Peyer's patch (tissue), 4 donors: ENCODE measurements around the gene WNT9B. TPM values are rescaled to one million over a fixed set of nuclear protein-coding genes. Genes with fewer than 3 reads are reported as not detected.
A peak's percentile ranks its signal among the peaks of the same experiment; 100 is the strongest.

Source experiments
- DNase-seq, 3 donors: peaks; one replicate each; pipeline ENCODE4 v3.0.0-alpha.2; 2017 to 2019
- H3K27ac ChIP-seq, 4 donors: fragments of 200-600 bp; sonication (generic); one replicate each; pipeline ENCODE4 v1.5.1; 2016 to 2019
- H3K27me3 ChIP-seq, 2 donors: fragments of 200-600 bp; sonication (generic); one replicate each; pipeline ENCODE4 v1.5.1; 2019
- H3K36me3 ChIP-seq, 3 donors: fragments of 200-600 bp; sonication (generic); one replicate each; pipeline ENCODE4 v1.5.1; 2016 to 2019
- H3K4me1 ChIP-seq, 4 donors: fragments of 200-600 bp; sonication (generic); one replicate each; pipeline ENCODE4 v1.5.1; 2016 to 2019
- H3K4me3 ChIP-seq, 4 donors: fragments of 200-600 bp; sonication (generic); 1 replicate in 3 of 4; 2 replicates in 1 of 4; pipeline ENCODE4 v1.5.1; 2016 to 2019; ENCODE audit warnings: mild to moderate bottlenecking in 1 of 4
- H3K9me3 ChIP-seq, 4 donors: fragments of 200-600 bp; sonication (generic); one replicate each; pipeline ENCODE4 v1.5.1; 2016 to 2019; ENCODE audit warnings: mild to moderate bottlenecking in 1 of 4
- POLR2A ChIP-seq, 2 donors: fragments of 450-650 bp; IDR thresholded peaks; one replicate each; pipeline ENCODE4 v1.5.1; 2017; ENCODE audit warnings: antibody characterized with exemption in 2 of 2, mild to moderate bottlenecking in 2 of 2, moderate library complexity in 2 of 2
- total RNA-seq, 4 donors: library from RNA; depleted of rRNA; stranded (reverse); fragments of >200 nt; gene quantifications; one replicate each; pipeline ENCODE4 v1.1.0, GENCODE V29; 2016
- TF ChIP-seq, protein P1 (sequence below), 6 experiments: fragments of 450-650 bp in 4 of 6; fragments of 200-600 bp in 2 of 6; sonication (generic) in 1 of 6; IDR thresholded peaks; one replicate each; pipeline ENCODE4 v1.5.1; 2017 to 2019; ENCODE audit warnings: antibody characterized with exemption in 6 of 6, mild to moderate bottlenecking in 3 of 6, moderate library complexity in 1 of 6

Gene WNT9B
- total RNA-seq, 4 donors from 2014 or later, result 0.67 TPM; not detected in 3

DNA sequence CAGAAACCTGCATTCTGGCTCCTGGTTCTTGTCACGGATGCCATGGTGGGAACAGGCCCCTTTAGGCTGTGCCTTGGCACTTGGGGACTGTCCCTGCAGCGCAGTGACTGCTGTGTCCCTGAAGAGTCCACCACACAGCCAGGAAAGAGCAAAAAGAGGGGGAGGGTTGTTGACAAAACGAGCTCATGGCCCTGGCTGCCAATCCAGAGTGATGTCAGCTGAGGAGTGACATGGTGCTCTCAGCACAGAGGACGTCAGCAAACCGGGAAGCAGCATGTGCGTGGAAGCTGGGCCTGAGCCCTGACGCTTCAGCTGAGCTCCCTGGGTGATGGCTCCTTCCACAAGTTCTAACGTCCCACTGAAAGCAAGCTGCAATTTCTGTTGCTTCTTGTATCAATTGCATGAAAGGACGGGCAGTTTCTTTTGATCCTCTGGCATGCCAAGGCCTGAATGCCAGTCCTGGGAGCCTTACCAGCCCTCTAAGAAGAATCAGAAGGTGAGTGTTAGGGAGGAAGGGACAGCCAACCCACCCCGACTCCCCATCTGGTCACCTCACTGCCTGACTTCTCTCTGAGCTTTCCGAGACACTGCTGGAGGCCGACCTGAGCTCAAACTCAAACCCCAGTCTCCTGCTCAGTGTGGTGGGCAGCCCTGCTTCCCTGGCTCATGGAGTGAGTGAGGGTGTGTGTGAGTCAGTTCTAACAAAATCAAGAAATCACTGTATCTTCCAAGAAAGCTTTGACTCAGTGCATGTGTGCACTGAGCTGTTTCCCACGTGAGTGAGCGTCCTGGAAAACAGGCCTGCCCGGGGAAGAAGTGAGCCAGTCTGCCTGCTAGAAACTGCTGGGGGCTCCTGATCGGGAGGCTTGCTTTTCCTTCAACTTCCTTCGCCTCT lies 18.2 kb upstream of the WNT9B start:
- no peaks in the 10 kb centered on the region for H3K9me3 ChIP-seq
- H3K4me3 ChIP-seq, result no peak overlapping the region
- no peak for DNase-seq
- no peak overlapping the region for H3K27ac ChIP-seq
- TF ChIP-seq, protein P1, sequence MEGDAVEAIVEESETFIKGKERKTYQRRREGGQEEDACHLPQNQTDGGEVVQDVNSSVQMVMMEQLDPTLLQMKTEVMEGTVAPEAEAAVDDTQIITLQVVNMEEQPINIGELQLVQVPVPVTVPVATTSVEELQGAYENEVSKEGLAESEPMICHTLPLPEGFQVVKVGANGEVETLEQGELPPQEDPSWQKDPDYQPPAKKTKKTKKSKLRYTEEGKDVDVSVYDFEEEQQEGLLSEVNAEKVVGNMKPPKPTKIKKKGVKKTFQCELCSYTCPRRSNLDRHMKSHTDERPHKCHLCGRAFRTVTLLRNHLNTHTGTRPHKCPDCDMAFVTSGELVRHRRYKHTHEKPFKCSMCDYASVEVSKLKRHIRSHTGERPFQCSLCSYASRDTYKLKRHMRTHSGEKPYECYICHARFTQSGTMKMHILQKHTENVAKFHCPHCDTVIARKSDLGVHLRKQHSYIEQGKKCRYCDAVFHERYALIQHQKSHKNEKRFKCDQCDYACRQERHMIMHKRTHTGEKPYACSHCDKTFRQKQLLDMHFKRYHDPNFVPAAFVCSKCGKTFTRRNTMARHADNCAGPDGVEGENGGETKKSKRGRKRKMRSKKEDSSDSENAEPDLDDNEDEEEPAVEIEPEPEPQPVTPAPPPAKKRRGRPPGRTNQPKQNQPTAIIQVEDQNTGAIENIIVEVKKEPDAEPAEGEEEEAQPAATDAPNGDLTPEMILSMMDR (IDR thresholded peaks at IDR 0.05), result no peak
- TF ChIP-seq POLR2A (IDR thresholded peaks at IDR 0.05), result no peak
- H3K36me3 ChIP-seq, result no peaks in the 10 kb centered on the region
- no peaks in the 10 kb centered on the region for H3K27me3 ChIP-seq
- no peaks in the 10 kb centered on the region for H3K4me1 ChIP-seq

DNA sequence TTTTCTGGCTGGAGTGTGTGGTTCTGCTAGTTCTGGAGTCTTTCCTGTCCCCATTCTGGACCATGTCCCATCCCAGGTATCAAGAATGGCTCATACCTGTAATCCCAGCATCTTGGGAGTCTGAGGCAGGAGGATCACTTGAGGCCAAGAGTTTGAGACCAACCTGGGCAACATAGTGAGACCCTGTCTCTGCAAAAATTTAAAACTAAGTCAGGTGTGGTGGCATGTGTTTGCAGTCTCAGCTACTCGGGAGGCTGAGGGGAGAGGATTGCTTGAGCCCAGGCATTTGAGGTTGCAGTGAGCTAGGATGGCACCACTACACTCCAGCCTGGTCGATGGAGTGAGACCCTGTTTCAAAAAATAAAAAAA lies 17.6 kb upstream of the WNT9B start:
- H3K4me3 ChIP-seq, result no peak overlapping the region
- no peak overlapping the region for H3K27ac ChIP-seq
- no peaks in the 10 kb centered on the region for H3K36me3 ChIP-seq
- no peaks in the 10 kb centered on the region for H3K27me3 ChIP-seq
- H3K9me3 ChIP-seq, result no peaks in the 10 kb centered on the region
- TF ChIP-seq, protein P1 (IDR thresholded peaks at IDR 0.05), result no peak
- TF ChIP-seq POLR2A (IDR thresholded peaks at IDR 0.05), result no peak
- no peak for DNase-seq
- H3K4me1 ChIP-seq, result no peaks in the 10 kb centered on the region

DNA sequence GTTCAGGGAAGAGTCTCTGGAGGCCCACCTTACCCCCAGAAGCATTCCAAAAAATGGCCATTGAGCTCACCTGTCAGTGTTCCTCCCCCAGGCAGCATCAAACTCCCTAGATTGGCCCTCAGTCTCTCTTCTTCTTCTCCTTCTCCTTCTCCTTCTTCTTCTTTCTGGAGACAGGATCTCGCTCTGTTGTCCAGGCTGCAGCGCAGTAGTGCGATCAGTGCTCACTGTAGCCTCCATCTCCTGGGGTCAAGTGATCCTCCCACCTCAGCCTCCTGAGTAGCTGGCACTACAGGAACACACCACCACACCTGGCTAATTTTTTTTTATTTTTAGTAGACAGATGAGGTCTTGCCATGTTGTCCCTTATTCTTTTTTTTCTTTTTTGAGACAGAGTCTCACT lies 16.5 kb upstream of the WNT9B start:
- peak in 1 of 3 donors; percentile 1 for DNase-seq
- Histone ChIP-seq H3K4me3 (no peak overlapping the region), H3K27ac (no peak overlapping the region), H3K4me1 (no peaks in the 10 kb centered on the region), H3K36me3 (no peaks in the 10 kb centered on the region), H3K9me3 (no peaks in the 10 kb centered on the region), H3K27me3 (no peaks in the 10 kb centered on the region)
- TF ChIP-seq, protein P1 (IDR thresholded peaks at IDR 0.05), result no peak
- TF ChIP-seq POLR2A (IDR thresholded peaks at IDR 0.05), result no peak

DNA sequence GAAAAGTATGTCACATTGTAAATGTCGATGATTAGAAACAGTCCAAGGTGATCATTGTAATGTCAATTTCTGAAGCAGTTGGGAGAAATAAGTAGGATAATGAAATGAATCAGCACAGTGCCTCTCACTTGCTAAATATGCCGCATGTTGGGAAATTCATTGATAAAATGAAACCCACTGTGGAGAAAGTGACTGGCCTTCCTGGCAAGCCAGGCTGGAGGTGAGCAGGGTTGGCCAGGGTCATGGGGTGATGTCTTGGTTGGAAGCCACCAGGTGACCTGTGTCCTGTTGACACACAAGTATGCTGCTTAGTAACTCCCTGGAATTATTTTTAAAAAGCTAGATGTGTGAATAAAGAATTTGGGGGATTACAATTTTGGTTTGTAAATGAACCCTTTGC lies 14.9 kb upstream of the WNT9B start:
- Histone ChIP-seq H3K27me3 (peaks cover 0 to 8% of the 10 kb centered on the region in 2 donors), H3K36me3 (no peaks in the 10 kb centered on the region), H3K4me1 (no peaks in the 10 kb centered on the region), H3K9me3 (no peaks in the 10 kb centered on the region), H3K4me3 (no peak overlapping the region), H3K27ac (no peak overlapping the region)
- DNase-seq, result peak in 1 of 3 donors; percentile 2
- TF ChIP-seq, protein P1 (IDR thresholded peaks at IDR 0.05), result no peak
- no peak for TF ChIP-seq POLR2A (IDR thresholded peaks at IDR 0.05)

DNA sequence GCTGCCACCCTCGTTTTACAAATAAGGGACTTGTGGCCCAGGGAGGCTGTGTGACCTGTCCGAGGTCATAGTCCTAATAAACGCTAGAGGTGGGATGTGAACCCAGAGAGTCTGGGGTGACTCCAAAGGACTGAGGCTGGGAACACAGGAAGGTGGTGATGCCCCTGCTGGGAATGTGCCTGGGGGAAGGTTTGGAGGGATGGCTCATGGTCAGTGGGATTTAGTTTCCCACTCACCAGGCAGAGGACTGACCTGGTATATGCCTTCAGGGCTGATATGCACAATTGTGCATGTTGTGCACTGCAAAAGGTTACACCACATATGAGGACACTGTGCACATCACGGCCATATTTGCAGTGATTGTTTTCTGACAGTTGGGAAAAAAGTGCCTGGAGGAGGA lies 13.9 kb upstream of the WNT9B start:
- no peak for TF ChIP-seq POLR2A (IDR thresholded peaks at IDR 0.05)
- TF ChIP-seq, protein P1 (IDR thresholded peaks at IDR 0.05), result no peak
- H3K36me3 ChIP-seq, result no peaks in the 10 kb centered on the region
- H3K9me3 ChIP-seq, result no peaks in the 10 kb centered on the region
- no peak overlapping the region for H3K27ac ChIP-seq
- H3K4me3 ChIP-seq, result no peak overlapping the region
- H3K27me3 ChIP-seq, result peaks cover 0 to 13% of the 10 kb centered on the region in 2 donors
- H3K4me1 ChIP-seq, result no peaks in the 10 kb centered on the region
- DNase-seq, result peak in 1 of 3 donors; percentile 7
